Measurements from ENCODE around the gene DBT.
"Not testable (repeated sequence)": the region's sequence is repeated elsewhere in the genome, so short reads cannot be mapped to it uniquely, and the experiment has no call there.

DBT gene

GRCh38 chr1:100249155-100249536, 488 bp downstream of the DBT start:
- DNase-seq: no peak

GRCh38 chr1:100246738-100247137, 2.9 kb downstream of the DBT start:
- DNase-seq: no peak

- no peak for DNase-seq
These were observed 9.0 kb downstream of the DBT start for GRCh38 chr1:100240631-100241030.

- no peak for DNase-seq
These were observed 9.7 kb downstream of the DBT start for GRCh38 chr1:100239961-100240360.

- DNase-seq: no peak
These were observed 12.5 kb downstream of the DBT start for GRCh38 chr1:100237091-100237490.

GRCh38 chr1:100234432-100234831, 15.2 kb downstream of the DBT start:
- DNase-seq: no peak

- not testable (repeated sequence) for DNase-seq
These were observed 16.1 kb downstream of the DBT start for GRCh38 chr1:100233566-100233965.

GRCh38 chr1:100232156-100232555, 17.5 kb downstream of the DBT start:
- no peak for DNase-seq

GRCh38 chr1:100231721-100232120, 17.9 kb downstream of the DBT start:
- no peak for DNase-seq

- no peak for DNase-seq
These were observed 18.9 kb downstream of the DBT start for GRCh38 chr1:100230765-100231164.

GRCh38 chr1:100229681-100230443, 19.8 kb downstream of the DBT start:
- DNase-seq: no peak

- no peak for DNase-seq
These were observed 27.2 kb downstream of the DBT start for GRCh38 chr1:100222428-100222827.

- no peak for DNase-seq
These were observed 29.8 kb downstream of the DBT start for GRCh38 chr1:100219883-100220282.

- DNase-seq: no peak
These were observed 30.2 kb downstream of the DBT start for GRCh38 chr1:100219457-100219856.

- DNase-seq: no peak
These were observed 31.8 kb downstream of the DBT start for GRCh38 chr1:100217834-100218233.

- DNase-seq: no peak
These were observed 34.5 kb downstream of the DBT start for GRCh38 chr1:100215101-100215500.

GRCh38 chr1:100213141-100213540, 36.5 kb downstream of the DBT start:
- no peak for DNase-seq

GRCh38 chr1:100206301-100206700, 43.3 kb downstream of the DBT start:
- DNase-seq: no peak

- not testable (repeated sequence) for DNase-seq
These were observed 44.0 kb downstream of the DBT start for GRCh38 chr1:100205593-100205992.

- DNase-seq: not testable (repeated sequence)
These were observed 44.5 kb downstream of the DBT start for GRCh38 chr1:100205103-100205502.

GRCh38 chr1:100202703-100203102, 46.9 kb downstream of the DBT start:
- DNase-seq: not testable (repeated sequence)

GRCh38 chr1:100200060-100200459, 49.6 kb downstream of the DBT start:
- DNase-seq: not testable (repeated sequence)

- no peak for DNase-seq
These were observed 51.0 kb downstream of the DBT start for GRCh38 chr1:100198596-100198995.

GRCh38 chr1:100188617-100189016, 61.0 kb downstream of the DBT start:
- peak; percentile 21 for DNase-seq

- DNase-seq: no peak
These were observed 61.7 kb downstream of the DBT start for GRCh38 chr1:100187912-100188311.
